ENCODE results near the gene TBC1D5.

The TBC1D5 gene

DNA sequence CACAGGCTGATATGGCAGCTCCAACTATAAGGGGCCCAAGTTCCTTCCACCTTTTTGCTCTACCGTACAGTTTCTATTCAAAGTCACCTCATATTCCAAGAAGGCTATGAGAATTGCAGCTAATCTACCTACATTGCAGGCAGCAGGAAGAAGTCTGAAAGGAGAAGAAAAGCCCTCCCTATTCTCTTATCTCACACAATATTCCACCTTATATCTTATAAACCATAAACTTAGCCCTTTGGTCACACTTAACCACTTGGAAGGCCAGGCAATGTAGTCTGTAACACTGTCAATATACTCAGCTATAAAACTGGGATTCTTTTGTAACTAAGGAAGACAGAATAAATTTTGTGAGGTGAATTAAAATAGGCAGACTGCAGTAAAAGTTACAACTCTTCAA is 54.9 kb downstream of the TBC1D5 start:
- DNase-seq (ENCODE audit: insufficient read length, low spot score), result no peak
- no peak for FAIRE-seq
- TF ChIP-seq TAF1 (IDR thresholded peaks at IDR 0.05; ENCODE audit: low read depth, low read length) (no peak), SPI1 (IDR thresholded peaks at IDR 0.05; ENCODE audit: low read depth, low read length) (no peak), POU2F2 (IDR thresholded peaks at IDR 0.05; ENCODE audit: low read depth, low read length) (no peak), POLR2A (IDR thresholded peaks at IDR 0.05; ENCODE audit: low read depth, low read length) (no peak), POLR2AphosphoS5 (IDR thresholded peaks at IDR 0.05; ENCODE audit: low read depth, low read length) (no peak), PAX5 (IDR thresholded peaks at IDR 0.05; ENCODE audit: insufficient read depth, low read length, severe bottlenecking) (no peak)

DNA sequence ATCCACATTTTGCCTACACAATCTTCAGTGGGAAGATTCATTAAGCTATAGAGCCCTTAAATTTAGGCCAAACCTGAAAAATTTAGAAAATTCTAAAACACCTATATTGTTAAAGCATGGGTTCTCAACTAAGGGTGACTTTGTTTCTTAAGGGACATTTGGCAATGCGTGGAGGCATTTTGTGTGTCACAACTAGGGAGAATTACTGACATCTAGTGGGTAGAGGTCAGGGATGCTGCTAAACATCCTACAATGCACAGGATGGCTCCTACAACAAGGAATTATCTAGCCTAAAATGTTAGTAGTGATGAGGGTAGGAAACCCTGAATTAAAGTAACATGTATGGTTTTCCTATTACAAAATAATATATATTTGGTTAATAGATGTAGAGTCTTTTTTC is 55.8 kb downstream of the TBC1D5 start:
- no peak for DNase-seq (ENCODE audit: insufficient read length, low spot score)
- TF ChIP-seq POLR2AphosphoS5 (IDR thresholded peaks at IDR 0.05; ENCODE audit: low read depth, low read length) (no peak), TAF1 (IDR thresholded peaks at IDR 0.05; ENCODE audit: low read depth, low read length) (no peak), SPI1 (IDR thresholded peaks at IDR 0.05; ENCODE audit: low read depth, low read length) (no peak), POLR2A (IDR thresholded peaks at IDR 0.05; ENCODE audit: low read depth, low read length) (no peak), POU2F2 (IDR thresholded peaks at IDR 0.05; ENCODE audit: low read depth, low read length) (no peak), PAX5 (IDR thresholded peaks at IDR 0.05; ENCODE audit: insufficient read depth, low read length, severe bottlenecking) (no peak)
- FAIRE-seq, result no peak

DNA sequence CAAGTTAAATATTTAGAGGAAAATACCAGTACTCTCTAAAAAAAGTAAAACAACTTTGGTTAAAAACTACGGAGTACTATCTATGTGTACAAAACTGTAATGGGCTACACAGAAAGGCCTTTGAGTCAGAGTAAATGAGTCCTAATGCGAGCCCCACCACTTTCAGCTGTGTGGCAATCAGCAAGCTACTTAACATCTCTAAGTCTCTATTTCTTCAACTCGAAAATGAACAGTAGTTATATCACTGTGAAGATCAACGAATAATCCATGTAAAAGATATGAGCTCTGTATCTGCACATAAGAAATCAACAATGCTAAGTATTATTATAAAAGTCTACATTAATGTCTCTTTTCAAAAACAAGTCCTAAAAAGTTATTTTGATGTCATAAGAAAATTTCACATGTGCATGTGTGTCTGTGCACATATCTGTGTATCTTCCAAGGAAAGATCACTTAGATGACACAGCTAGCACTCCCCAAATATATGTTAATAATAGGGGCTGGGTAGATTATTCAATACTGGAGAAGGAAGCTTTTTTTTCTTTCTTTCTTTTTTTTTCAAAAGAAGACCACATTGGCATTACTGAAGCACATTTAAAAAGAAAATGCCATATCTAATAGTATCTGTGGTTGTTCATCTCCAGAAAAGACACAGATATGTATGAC is 58.8 kb downstream of the TBC1D5 start:
- DNase-seq (ENCODE audit: insufficient read length, low spot score) (no peak), FAIRE-seq (no peak)
- TF ChIP-seq POLR2A (IDR thresholded peaks at IDR 0.05; ENCODE audit: low read depth, low read length), result no peak
- TF ChIP-seq SPI1 (IDR thresholded peaks at IDR 0.05; ENCODE audit: low read depth, low read length), result no peak
- TF ChIP-seq TAF1 (IDR thresholded peaks at IDR 0.05; ENCODE audit: low read depth, low read length), result no peak
- TF ChIP-seq PAX5 (IDR thresholded peaks at IDR 0.05; ENCODE audit: insufficient read depth, low read length, severe bottlenecking), result no peak

DNA sequence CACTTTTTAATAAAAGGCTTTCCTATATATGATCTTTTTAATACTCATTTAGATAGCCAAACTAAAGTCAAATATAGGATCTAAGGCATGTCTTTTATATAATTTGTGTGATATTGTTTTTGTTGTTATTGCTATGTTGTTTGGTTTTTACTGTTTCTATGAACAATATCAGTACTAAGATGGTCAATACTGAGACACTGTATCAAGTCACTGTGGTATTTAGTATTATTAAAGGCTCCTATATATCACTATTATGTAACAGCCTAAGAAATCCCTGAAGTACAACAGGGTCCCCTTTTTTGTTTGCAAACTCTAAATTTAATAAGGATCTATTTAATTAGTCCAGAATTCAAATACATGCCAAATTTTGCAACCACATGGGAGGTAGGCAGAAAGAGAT is 61.9 kb downstream of the TBC1D5 start:
- no peak for FAIRE-seq

DNA sequence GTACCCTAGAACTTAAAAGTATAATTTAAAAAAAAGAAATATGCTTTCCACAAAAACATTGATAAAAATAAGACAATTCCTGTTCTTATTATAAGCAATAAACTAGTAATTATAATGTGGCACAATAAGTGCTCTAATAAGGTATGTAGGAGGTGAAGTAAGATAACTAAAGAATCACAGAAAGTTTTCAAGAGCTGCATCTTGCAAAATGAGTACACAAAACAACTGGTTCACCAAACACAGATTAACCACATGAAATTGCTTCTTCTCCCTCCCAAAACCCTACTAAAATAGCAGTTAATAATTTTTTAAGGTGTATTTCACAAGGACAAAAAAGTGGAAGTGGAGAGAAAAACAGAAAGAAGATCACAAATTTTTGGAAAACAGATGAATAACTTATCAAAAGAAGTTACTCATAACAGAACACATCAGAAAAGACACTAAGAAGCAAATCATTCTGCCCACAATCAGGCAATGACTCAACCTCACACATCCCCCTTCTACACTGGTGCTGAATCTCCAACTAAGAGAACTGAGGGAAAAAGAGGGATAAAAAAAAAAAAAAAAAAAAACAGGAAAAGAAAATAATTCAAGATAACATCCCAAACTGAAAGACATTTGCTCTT is 64.2 kb downstream of the TBC1D5 start:
- FAIRE-seq (no peak), DNase-seq (ENCODE audit: insufficient read length, low spot score) (no peak)
- TF ChIP-seq TAF1 (IDR thresholded peaks at IDR 0.05; ENCODE audit: low read depth, low read length) (no peak), SPI1 (IDR thresholded peaks at IDR 0.05; ENCODE audit: low read depth, low read length) (peak; percentile 33; the same call in 1 of the 2 replicates)

More for the DNA sequence above, 61.9 kb downstream of the TBC1D5 start:
- no peak for TF ChIP-seq TAF1 (IDR thresholded peaks at IDR 0.05; ENCODE audit: low read depth, low read length)
- no peak for TF ChIP-seq POLR2A (IDR thresholded peaks at IDR 0.05; ENCODE audit: low read depth, low read length)
- TF ChIP-seq SPI1 (IDR thresholded peaks at IDR 0.05; ENCODE audit: low read depth, low read length), result no peak
- TF ChIP-seq POLR2AphosphoS5 (IDR thresholded peaks at IDR 0.05; ENCODE audit: low read depth, low read length), result no peak
- no peak for TF ChIP-seq POU2F2 (IDR thresholded peaks at IDR 0.05; ENCODE audit: low read depth, low read length)
- no peak for TF ChIP-seq PAX5 (IDR thresholded peaks at IDR 0.05; ENCODE audit: insufficient read depth, low read length, severe bottlenecking)
- DNase-seq (ENCODE audit: insufficient read length, low spot score), result no peak

DNA sequence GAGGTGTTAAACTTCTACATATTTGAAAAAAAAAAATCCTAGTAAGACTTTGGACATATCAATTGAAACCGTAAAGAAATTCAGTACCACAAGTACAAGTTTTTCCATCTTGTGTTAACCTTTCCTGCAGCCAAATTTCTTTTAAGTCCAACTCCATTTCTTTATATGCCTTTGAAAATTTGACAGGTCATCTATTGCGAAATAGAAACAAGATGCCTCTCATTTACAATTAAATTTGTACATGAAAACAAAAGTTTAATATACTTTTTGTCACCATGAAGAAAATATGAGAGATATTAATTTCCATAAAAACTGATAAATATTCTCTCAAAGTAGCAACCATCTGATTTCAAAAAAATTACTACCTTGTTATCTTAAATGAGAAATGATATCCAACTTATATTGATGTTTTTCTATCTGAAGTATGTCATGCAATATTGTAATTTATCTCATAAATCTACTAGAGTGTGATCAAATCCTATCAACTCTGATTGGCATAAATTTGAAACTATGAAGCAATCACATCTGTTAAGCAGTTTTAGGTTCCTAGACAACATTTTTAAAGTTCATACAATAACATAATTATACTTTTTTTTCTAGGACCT is 68.2 kb downstream of the TBC1D5 start:
- DNase-seq (ENCODE audit: insufficient read length, low spot score), result no peak
- no peak for FAIRE-seq
- TF ChIP-seq TAF1 (IDR thresholded peaks at IDR 0.05; ENCODE audit: low read depth, low read length) (no peak), POLR2AphosphoS5 (IDR thresholded peaks at IDR 0.05; ENCODE audit: low read depth, low read length) (no peak), POLR2A (IDR thresholded peaks at IDR 0.05; ENCODE audit: low read depth, low read length) (no peak), POU2F2 (IDR thresholded peaks at IDR 0.05; ENCODE audit: low read depth, low read length) (no peak), PAX5 (IDR thresholded peaks at IDR 0.05; ENCODE audit: insufficient read depth, low read length, severe bottlenecking) (no peak)

DNA sequence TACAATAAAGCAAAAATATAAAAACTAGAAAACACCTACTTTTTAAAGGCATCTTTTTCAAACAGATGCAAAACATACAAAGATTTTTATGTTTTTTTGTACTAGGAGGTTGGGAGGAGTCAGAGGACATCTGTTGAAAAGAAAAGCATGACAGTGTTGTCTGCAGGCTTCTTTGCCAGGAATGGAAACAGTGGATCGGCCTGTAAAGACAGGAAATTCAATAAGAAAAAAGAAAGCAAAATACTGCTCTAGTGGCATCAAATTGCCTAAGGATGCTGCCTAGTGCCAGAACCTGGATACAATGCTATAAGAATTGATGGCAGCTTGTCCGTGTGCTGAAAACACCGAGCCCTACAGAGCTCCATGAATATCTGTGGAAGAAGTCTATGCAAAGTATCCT is 69.9 kb downstream of the TBC1D5 start:
- no peak for DNase-seq (ENCODE audit: insufficient read length, low spot score)
- FAIRE-seq, result no peak
- TF ChIP-seq TAF1 (IDR thresholded peaks at IDR 0.05; ENCODE audit: low read depth, low read length) (no peak), PAX5 (IDR thresholded peaks at IDR 0.05; ENCODE audit: insufficient read depth, low read length, severe bottlenecking) (no peak), POLR2AphosphoS5 (IDR thresholded peaks at IDR 0.05; ENCODE audit: low read depth, low read length) (no peak), POU2F2 (IDR thresholded peaks at IDR 0.05; ENCODE audit: low read depth, low read length) (no peak), POLR2A (IDR thresholded peaks at IDR 0.05; ENCODE audit: low read depth, low read length) (no peak), SPI1 (IDR thresholded peaks at IDR 0.05; ENCODE audit: low read depth, low read length) (no peak)

DNA sequence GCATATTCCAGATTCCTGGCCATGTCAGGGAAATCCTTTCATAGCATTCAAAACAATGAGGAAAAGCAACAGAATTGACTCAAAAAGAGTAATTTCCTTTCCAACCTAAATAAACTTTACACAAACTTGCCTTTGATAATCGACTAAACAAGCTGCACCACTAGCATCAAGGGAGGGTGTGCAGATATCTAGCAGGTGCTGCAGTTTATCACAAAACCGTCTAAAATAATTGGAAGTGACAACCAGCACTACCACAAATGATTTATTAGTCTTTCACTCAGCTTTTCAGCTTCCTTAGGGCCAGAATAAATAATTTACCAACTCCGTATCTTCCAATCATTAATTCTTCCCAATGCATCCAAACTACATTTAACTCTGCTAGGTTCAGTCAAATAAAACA is 71.7 kb downstream of the TBC1D5 start:
- TF ChIP-seq TAF1 (IDR thresholded peaks at IDR 0.05; ENCODE audit: low read depth, low read length) (no peak), POLR2AphosphoS5 (IDR thresholded peaks at IDR 0.05; ENCODE audit: low read depth, low read length) (no peak), PAX5 (IDR thresholded peaks at IDR 0.05; ENCODE audit: insufficient read depth, low read length, severe bottlenecking) (no peak), POU2F2 (IDR thresholded peaks at IDR 0.05; ENCODE audit: low read depth, low read length) (no peak)
- no peak for DNase-seq (ENCODE audit: insufficient read length, low spot score)
- no peak for FAIRE-seq

DNA sequence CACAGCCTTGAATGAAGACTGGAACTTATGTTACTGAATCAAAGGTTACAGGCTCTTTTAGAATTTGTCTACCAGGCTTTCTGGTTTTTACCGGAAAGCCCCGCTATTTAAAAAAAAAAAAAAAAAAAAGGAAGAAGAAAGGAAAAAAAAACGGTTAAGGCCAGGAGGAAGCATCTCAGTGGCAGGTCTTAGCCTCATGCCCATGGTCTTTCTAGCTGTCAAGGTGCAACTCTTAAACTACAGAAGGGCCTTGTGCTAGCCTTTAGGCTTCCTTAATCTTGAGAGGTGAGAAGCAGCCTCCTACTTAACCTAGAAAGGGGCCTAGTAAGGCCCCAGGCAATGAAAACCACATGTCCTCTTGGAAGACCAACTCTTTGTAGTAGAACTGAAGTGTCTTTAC is 77.5 kb downstream of the TBC1D5 start:
- TF ChIP-seq PAX5 (IDR thresholded peaks at IDR 0.05; ENCODE audit: insufficient read depth, low read length, severe bottlenecking) (no peak), TAF1 (IDR thresholded peaks at IDR 0.05; ENCODE audit: low read depth, low read length) (no peak), POLR2AphosphoS5 (IDR thresholded peaks at IDR 0.05; ENCODE audit: low read depth, low read length) (no peak), POU2F2 (IDR thresholded peaks at IDR 0.05; ENCODE audit: low read depth, low read length) (no peak), SPI1 (IDR thresholded peaks at IDR 0.05; ENCODE audit: low read depth, low read length) (no peak), POLR2A (IDR thresholded peaks at IDR 0.05; ENCODE audit: low read depth, low read length) (no peak)
- DNase-seq (ENCODE audit: insufficient read length, low spot score) (no peak), FAIRE-seq (no peak)

DNA sequence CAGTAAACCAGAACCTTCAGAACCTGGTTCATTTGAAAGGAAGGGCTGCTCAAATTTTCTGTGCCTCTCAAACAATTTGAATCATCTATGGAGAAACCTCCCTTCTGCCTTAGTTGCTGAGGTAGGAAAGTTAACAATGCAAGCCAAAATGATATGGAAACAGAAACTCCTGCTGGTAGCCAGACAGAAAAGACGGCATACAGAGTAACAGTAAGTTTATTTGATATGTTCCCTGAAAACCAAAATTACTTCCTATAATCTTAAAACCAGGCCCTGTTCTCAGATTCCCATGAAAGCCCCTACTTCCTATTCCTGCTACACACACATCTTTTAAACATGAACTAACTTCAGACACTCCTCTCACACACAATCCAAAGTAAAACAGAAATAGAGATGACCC is 86.2 kb downstream of the TBC1D5 start:
- TF ChIP-seq PAX5 (IDR thresholded peaks at IDR 0.05; ENCODE audit: insufficient read depth, low read length, severe bottlenecking) (no peak), POU2F2 (IDR thresholded peaks at IDR 0.05; ENCODE audit: low read depth, low read length) (no peak), SPI1 (IDR thresholded peaks at IDR 0.05; ENCODE audit: low read depth, low read length) (no peak), TAF1 (IDR thresholded peaks at IDR 0.05; ENCODE audit: low read depth, low read length) (no peak), POLR2A (IDR thresholded peaks at IDR 0.05; ENCODE audit: low read depth, low read length) (no peak)
- FAIRE-seq (peak; percentile 20), DNase-seq (ENCODE audit: insufficient read length, low spot score) (no peak)
